ENCODE data around the gene PSENEN. TPM values are rescaled to one million over a fixed set of nuclear protein-coding genes. Genes with fewer than 3 reads are reported as not detected.

Gene PSENEN
- total and polyA plus RNA-seq, 9 of the 15 experiments (the other 6 are each of a cell fraction or from before 2014, with no cell fraction given) = 34.5 to 299 (median 61.1) TPM

DNA sequence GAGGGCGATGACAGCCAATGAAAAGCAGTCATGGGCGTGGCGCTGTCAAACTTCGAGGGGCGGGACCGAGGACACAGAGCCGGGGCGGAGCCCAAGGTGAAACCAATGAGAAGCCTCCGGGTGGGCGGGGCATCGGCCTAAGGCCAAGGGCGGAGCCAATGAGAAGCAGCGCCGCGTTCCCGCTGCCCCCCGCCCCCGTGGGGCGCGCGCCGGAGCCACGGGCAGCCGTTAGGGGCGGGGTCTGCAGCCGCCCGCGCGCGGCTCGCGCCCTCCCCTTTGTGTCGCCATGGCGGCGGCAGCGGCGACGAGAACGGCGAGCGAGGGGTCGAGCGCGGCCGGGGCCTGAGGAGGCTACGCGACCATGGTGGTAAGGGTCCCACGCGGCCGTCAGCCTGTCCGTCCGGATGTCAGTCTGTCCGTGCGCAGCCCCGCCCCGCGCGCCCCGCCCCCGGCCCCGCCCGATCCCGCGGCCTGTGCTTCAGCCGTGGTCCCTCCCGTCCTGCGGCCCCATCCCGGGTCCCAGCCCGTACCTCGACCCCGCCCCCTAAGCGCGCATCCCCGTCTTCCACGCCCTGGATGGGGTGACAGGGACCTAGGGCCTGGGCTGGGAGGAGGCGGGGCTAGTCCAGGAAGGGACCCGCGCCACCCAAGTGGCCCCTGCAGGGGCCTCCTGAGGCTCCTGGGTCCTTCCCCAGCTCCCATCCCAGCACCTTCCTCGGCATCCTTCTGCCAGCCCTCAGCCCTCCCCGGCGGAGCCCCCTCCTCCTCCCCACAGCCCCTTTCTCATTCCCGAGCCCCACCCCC, 30.0 kb downstream of the PSENEN start, which contains the start of gene ARHGAP33 (continued):
- no peak for TF ChIP-seq CEBPZ (IDR thresholded peaks at IDR 0.05; ENCODE audit: borderline replicate concordance, low read depth, low read length)
- no peak for TF ChIP-seq RAD21 (CRISPR knock-in tag; conservative IDR thresholded peaks at IDR 0.05 in 1 of 2, IDR thresholded peaks at IDR 0.05 in 1 of 2)
- peak; percentile 31 for TF ChIP-seq RBBP5 (IDR thresholded peaks at IDR 0.05; ENCODE audit: borderline replicate concordance, insufficient read depth, low read length, poor library complexity, severe bottlenecking)
- TF ChIP-seq WHSC1 (IDR thresholded peaks at IDR 0.05; ENCODE audit: low read length) = no peak
- TF ChIP-seq CREM (IDR thresholded peaks at IDR 0.05; ENCODE audit: low read depth) = peak; percentile 58; the same call in 1 of the 2 replicates
- TF ChIP-seq HMGN3 (IDR thresholded peaks at IDR 0.05; ENCODE audit: borderline replicate concordance, extremely low read depth, insufficient read length, low read depth, low read length) = peak; percentile 94
- no peak for TF ChIP-seq ZNF224 (CRISPR knock-in tag; IDR thresholded peaks at IDR 0.05)
- TF ChIP-seq, protein P1, sequence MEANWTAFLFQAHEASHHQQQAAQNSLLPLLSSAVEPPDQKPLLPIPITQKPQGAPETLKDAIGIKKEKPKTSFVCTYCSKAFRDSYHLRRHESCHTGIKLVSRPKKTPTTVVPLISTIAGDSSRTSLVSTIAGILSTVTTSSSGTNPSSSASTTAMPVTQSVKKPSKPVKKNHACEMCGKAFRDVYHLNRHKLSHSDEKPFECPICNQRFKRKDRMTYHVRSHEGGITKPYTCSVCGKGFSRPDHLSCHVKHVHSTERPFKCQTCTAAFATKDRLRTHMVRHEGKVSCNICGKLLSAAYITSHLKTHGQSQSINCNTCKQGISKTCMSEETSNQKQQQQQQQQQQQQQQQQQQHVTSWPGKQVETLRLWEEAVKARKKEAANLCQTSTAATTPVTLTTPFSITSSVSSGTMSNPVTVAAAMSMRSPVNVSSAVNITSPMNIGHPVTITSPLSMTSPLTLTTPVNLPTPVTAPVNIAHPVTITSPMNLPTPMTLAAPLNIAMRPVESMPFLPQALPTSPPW (CRISPR knock-in tag; IDR thresholded peaks at IDR 0.05) = peak; percentile 94
- TF ChIP-seq TBP (optimal IDR thresholded peaks at IDR 0.05; ENCODE audit: low read depth, low read length) = peak; percentile 15
- TF ChIP-seq ZC3H11A (IDR thresholded peaks at IDR 0.05; ENCODE audit: low read depth, low read length) = no peak
- no peak for TF ChIP-seq DLX4 (CRISPR knock-in tag; IDR thresholded peaks at IDR 0.05)
- no peak for TF ChIP-seq E2F4 (CRISPR knock-in tag; IDR thresholded peaks at IDR 0.05; ENCODE audit: low read depth)
- TF ChIP-seq TFAM (CRISPR knock-in tag; conservative IDR thresholded peaks at IDR 0.05) = no peak
- TF ChIP-seq RBFOX2 (IDR thresholded peaks at IDR 0.05; ENCODE audit: low read depth, low read length) = peak; percentile 69
- TF ChIP-seq KLF6 (CRISPR knock-in tag; IDR thresholded peaks at IDR 0.05; ENCODE audit: borderline replicate concordance) = no peak
- TF ChIP-seq ELF1 (tag; IDR thresholded peaks at IDR 0.05) = no peak
- no peak for TF ChIP-seq TCFL5 (CRISPR knock-in tag; conservative IDR thresholded peaks at IDR 0.05)
- TF ChIP-seq, protein P2, sequence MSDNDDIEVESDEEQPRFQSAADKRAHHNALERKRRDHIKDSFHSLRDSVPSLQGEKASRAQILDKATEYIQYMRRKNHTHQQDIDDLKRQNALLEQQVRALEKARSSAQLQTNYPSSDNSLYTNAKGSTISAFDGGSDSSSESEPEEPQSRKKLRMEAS (CRISPR knock-in tag; IDR thresholded peaks at IDR 0.05) = peak; percentile 68
- peak; percentile 95 for TF ChIP-seq MECOM (CRISPR knock-in tag; IDR thresholded peaks at IDR 0.05)
